GM23338 (cell line): ENCODE measurements around the gene GPC6.

Source experiments
- CREB1 ChIP-seq: fragments of 250-450 bp; sonication (Bioruptor Pico); IDR thresholded peaks from 2 replicates; pipeline ENCODE4 v1.5.0; 2020; ENCODE audit warnings: low read depth, mild to moderate bottlenecking, moderate library complexity
- CTCF ChIP-seq, 2 experiments: fragments of 200-600 bp in 1 of 2; sonication (generic) in 1 of 2; conservative IDR thresholded peaks; 2 replicates each; pipeline versions ENCODE4 v1.5.1 to v1.6.1; 2016 to 2017; ENCODE audit warnings: antibody characterized with exemption in 2 of 2, low read depth in 2 of 2, mild to moderate bottlenecking in 2 of 2, moderate library complexity in 1 of 2
- EZH2 ChIP-seq: fragments of 200-600 bp; sonication (generic); IDR thresholded peaks from one replicate; pipeline ENCODE4 v1.8.0; 2017; ENCODE audit warnings: antibody characterized with exemption, mild to moderate bottlenecking, low read depth; ENCODE audit not compliant: unreplicated experiment
- EZH2phosphoT487 ChIP-seq: fragments of 200-600 bp; sonication (generic); IDR thresholded peaks from one replicate; pipeline ENCODE4 v1.8.1; 2018; ENCODE audit warnings: antibody characterized with exemption; ENCODE audit not compliant: unreplicated experiment
- JUNB ChIP-seq: IDR thresholded peaks from one replicate; pipeline ENCODE4 v1.6.1; 2016; ENCODE audit warnings: antibody characterized with exemption; ENCODE audit not compliant: unreplicated experiment
- NANOG ChIP-seq: IDR thresholded peaks from 2 replicates; pipeline ENCODE4 v1.6.1; 2016; ENCODE audit warnings: antibody characterized with exemption, borderline replicate concordance
- POLR2AphosphoS5 ChIP-seq: IDR thresholded peaks from 2 replicates; pipeline ENCODE4 v1.6.1; 2016; ENCODE audit warnings: antibody characterized with exemption, low read depth
- REST ChIP-seq: IDR thresholded peaks from one replicate; pipeline ENCODE4 v1.6.1; 2018; ENCODE audit warnings: antibody characterized with exemption; ENCODE audit not compliant: unreplicated experiment
- STAT1 ChIP-seq: IDR thresholded peaks from one replicate; pipeline ENCODE4 v1.6.1; 2016; ENCODE audit warnings: antibody characterized with exemption; ENCODE audit not compliant: unreplicated experiment
- ZNF114 ChIP-seq: fragments of 250-450 bp; sonication (Bioruptor Pico); IDR thresholded peaks from 2 replicates; pipeline ENCODE4 v1.5.0; 2020; ENCODE audit warnings: mild to moderate bottlenecking, moderate library complexity
- ZNF331 ChIP-seq: fragments of 250-450 bp; sonication (Bioruptor Pico); IDR thresholded peaks from 2 replicates; pipeline ENCODE4 v1.5.0; 2020; ENCODE audit warnings: low read depth, mild to moderate bottlenecking, moderate library complexity
- ZNF462 ChIP-seq: fragments of 250-450 bp; sonication (Bioruptor Pico); IDR thresholded peaks from 2 replicates; pipeline ENCODE4 v1.5.0; 2020; ENCODE audit warnings: mild to moderate bottlenecking, moderate library complexity
- TF ChIP-seq, protein P1 (sequence below): IDR thresholded peaks from 2 replicates; pipeline ENCODE4 v1.6.1; 2016; ENCODE audit warnings: antibody characterized with exemption

GRCh38 chr13:93226623-93227279, at the start of gene GPC6:
- peak; percentile 55 for TF ChIP-seq POLR2AphosphoS5
- no peak for TF ChIP-seq CTCF (conservative IDR thresholded peaks at IDR 0.05; ENCODE audit: low read depth in 2 of 2)
- no peak for TF ChIP-seq EZH2phosphoT487
- no peak for TF ChIP-seq EZH2
- TF ChIP-seq REST: no peak
- no peak for TF ChIP-seq NANOG
- no peak for TF ChIP-seq ZNF462 (CRISPR knock-in tag)
- no peak for TF ChIP-seq JUNB
- TF ChIP-seq ZNF114 (CRISPR knock-in tag): no peak
- peak; percentile 21; the same call in 1 of the 2 replicates for TF ChIP-seq CREB1 (CRISPR knock-in tag)
- TF ChIP-seq, protein P1, sequence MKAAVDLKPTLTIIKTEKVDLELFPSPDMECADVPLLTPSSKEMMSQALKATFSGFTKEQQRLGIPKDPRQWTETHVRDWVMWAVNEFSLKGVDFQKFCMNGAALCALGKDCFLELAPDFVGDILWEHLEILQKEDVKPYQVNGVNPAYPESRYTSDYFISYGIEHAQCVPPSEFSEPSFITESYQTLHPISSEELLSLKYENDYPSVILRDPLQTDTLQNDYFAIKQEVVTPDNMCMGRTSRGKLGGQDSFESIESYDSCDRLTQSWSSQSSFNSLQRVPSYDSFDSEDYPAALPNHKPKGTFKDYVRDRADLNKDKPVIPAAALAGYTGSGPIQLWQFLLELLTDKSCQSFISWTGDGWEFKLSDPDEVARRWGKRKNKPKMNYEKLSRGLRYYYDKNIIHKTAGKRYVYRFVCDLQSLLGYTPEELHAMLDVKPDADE: no peak
- no peak for TF ChIP-seq STAT1
- TF ChIP-seq ZNF331: no peak
